HepG2 (cell line): ENCODE results near the gene EGFL8. TPM values are rescaled to one million over a fixed set of nuclear protein-coding genes. Genes with fewer than 3 reads are reported as not detected.

Experiments used
- BRD4 ChIP-seq: sonication (generic); formaldehyde crosslinking; IDR thresholded peaks from 2 replicates; pipeline ENCODE4 v1.4.0; 2020; ENCODE audit warnings: missing genetic modification reagents
- DR1 ChIP-seq: sonication (generic); formaldehyde crosslinking; IDR thresholded peaks from 2 replicates; pipeline ENCODE4 v1.8.0; 2021; ENCODE audit warnings: mild to moderate bottlenecking, missing genetic modification reagents, inconsistent platforms
- KDM4B ChIP-seq: sonication (generic); formaldehyde crosslinking; IDR thresholded peaks from 2 replicates; pipeline ENCODE4 v1.4.0; 2020; ENCODE audit warnings: missing genetic modification reagents
- NFKBIZ ChIP-seq: IDR thresholded peaks from 2 replicates; pipeline ENCODE4 v1.6.1; 2018; ENCODE audit warnings: missing genetic modification reagents, missing compliant biosample characterization
- PAF1 ChIP-seq: IDR thresholded peaks from 2 replicates; pipeline ENCODE4 v1.6.1; 2016; ENCODE audit warnings: missing genetic modification reagents, missing compliant biosample characterization
- PTBP1 ChIP-seq: fragments of 200-400 bp; formaldehyde crosslinking; IDR thresholded peaks from 2 replicates; pipeline ENCODE4 v1.6.1; 2018; ENCODE audit warnings: low read length, low read depth; ENCODE audit not compliant: poor library complexity, severe bottlenecking
- SMAD1 ChIP-seq: sonication (generic); formaldehyde crosslinking; IDR thresholded peaks from 2 replicates; pipeline ENCODE4 v1.4.0; 2020; ENCODE audit warnings: missing genetic modification reagents, low read depth, mild to moderate bottlenecking, borderline replicate concordance
- SOX5 ChIP-seq: IDR thresholded peaks from 2 replicates; pipeline ENCODE4 v1.6.1; 2016; ENCODE audit warnings: borderline replicate concordance
- TOPORS ChIP-seq: sonication (generic); formaldehyde crosslinking; IDR thresholded peaks from 2 replicates; pipeline ENCODE4 v1.8.0; 2023; ENCODE audit warnings: mild to moderate bottlenecking, missing genetic modification reagents
- ZBTB46 ChIP-seq: sonication (generic); formaldehyde crosslinking; IDR thresholded peaks from 2 replicates; pipeline ENCODE4 v1.4.0; 2020; ENCODE audit warnings: mild to moderate bottlenecking, missing genetic modification reagents, borderline replicate concordance
- ZFAT ChIP-seq: sonication (generic); formaldehyde crosslinking; conservative IDR thresholded peaks from 2 replicates; pipeline ENCODE4 v1.8.1; 2023; ENCODE audit warnings: missing genetic modification reagents, inconsistent platforms
- ZFY ChIP-seq: sonication (generic); formaldehyde crosslinking; IDR thresholded peaks from 2 replicates; pipeline ENCODE4 v1.4.0; 2020; ENCODE audit warnings: missing genetic modification reagents
- ZNF280D ChIP-seq: sonication (generic); formaldehyde crosslinking; IDR thresholded peaks from 2 replicates; pipeline ENCODE4 v1.5.1; 2020; ENCODE audit warnings: mild to moderate bottlenecking, missing genetic modification reagents
- ZNF350 ChIP-seq: sonication (generic); formaldehyde crosslinking; IDR thresholded peaks from 2 replicates; pipeline ENCODE4 v1.4.0; 2020; ENCODE audit warnings: mild to moderate bottlenecking, low read depth, missing genetic modification reagents, borderline replicate concordance
- ZNF451 ChIP-seq: sonication (generic); formaldehyde crosslinking; IDR thresholded peaks from 2 replicates; pipeline ENCODE4 v1.5.0; 2020; ENCODE audit warnings: mild to moderate bottlenecking, missing genetic modification reagents
- ZNF598 ChIP-seq: sonication (generic); formaldehyde crosslinking; IDR thresholded peaks from 2 replicates; pipeline ENCODE4 v1.5.1; 2020; ENCODE audit warnings: mild to moderate bottlenecking, missing genetic modification reagents, borderline replicate concordance
- ZSCAN25 ChIP-seq: sonication (generic); formaldehyde crosslinking; IDR thresholded peaks from 2 replicates; pipeline ENCODE4 v1.8.0; 2022; ENCODE audit warnings: mild to moderate bottlenecking, missing genetic modification reagents
- polyA plus RNA-seq, 8 experiments: library from polyadenylated mRNA; depleted of rRNA in 3 of 8; stranded (reverse) in 7 of 8; unstranded in 1 of 8; fragments of >200 nt; fragmentation: Illumina TruSeq in 4 of 8; extraction: Trizol in 4 of 8; gene quantifications; 2 replicates each; pipeline versions ENCODE4 v1.2.1 to v1.2.3, GENCODE V29; 2011 to 2016; ENCODE audit warnings: low read depth in 4 of 8, missing spikeins in 1 of 8, mixed read lengths in 1 of 8; ENCODE audit not compliant: insufficient read depth in 1 of 8
- total RNA-seq, 5 experiments: library from RNA; depleted of rRNA; stranded (reverse); fragments of >200 nt; fragmentation: Illumina TruSeq; extraction: Trizol; gene quantifications; 2 replicates each; pipeline ENCODE4 v1.2.3, GENCODE V29; 2016; ENCODE audit warnings: low read depth in 1 of 5
- TF ChIP-seq, protein P1 (sequence below): sonication (generic); formaldehyde crosslinking; IDR thresholded peaks from 2 replicates; pipeline ENCODE4 v1.8.0; 2022; ENCODE audit warnings: missing genetic modification reagents, low read depth, mild to moderate bottlenecking, borderline replicate concordance
- TF ChIP-seq, protein P2 (sequence below): sonication (generic); formaldehyde crosslinking; IDR thresholded peaks from 2 replicates; pipeline ENCODE4 v1.8.0; 2022; ENCODE audit warnings: mild to moderate bottlenecking, missing genetic modification reagents, borderline replicate concordance
- TF ChIP-seq, protein P3 (sequence below): fragments of 450-650 bp; IDR thresholded peaks from 2 replicates; pipeline ENCODE4 v1.6.1; 2016

The EGFL8 gene
- total and polyA plus RNA-seq, 2 of the 13 experiments (the other 11 are each of a cell fraction or from before 2014, with no cell fraction given): 10.0 to 11.5 TPM

GRCh38 chr6:32178547-32179440, 14.4 kb downstream of the EGFL8 start (continued):
- TF ChIP-seq NFKBIZ (CRISPR knock-in tag) (no peak), TOPORS (no peak), ZSCAN25 (CRISPR knock-in tag) (no peak), ZFAT (CRISPR knock-in tag) (no peak), ZNF451 (no peak), ZNF350 (CRISPR knock-in tag) (peak; percentile 42; the same call in 1 of the 2 replicates), SMAD1 (0 out of 2 replicates have a peak, but pooled peaks have one; percentile 41), KDM4B (CRISPR knock-in tag) (0 out of 2 replicates have a peak, but pooled peaks have one; percentile 32), ZNF280D (CRISPR knock-in tag) (no peak), ZNF598 (no peak; the same call in 1 of the 2 replicates), SOX5 (no peak), PAF1 (no peak), DR1 (CRISPR knock-in tag) (no peak), BRD4 (CRISPR knock-in tag) (peak; percentile 70; the same call in 1 of the 2 replicates), ZFY (CRISPR knock-in tag) (peak; percentile 41; the same call in 1 of the 2 replicates), PTBP1 (no peak), ZBTB46 (CRISPR knock-in tag) (no peak)
- TF ChIP-seq, protein P1, sequence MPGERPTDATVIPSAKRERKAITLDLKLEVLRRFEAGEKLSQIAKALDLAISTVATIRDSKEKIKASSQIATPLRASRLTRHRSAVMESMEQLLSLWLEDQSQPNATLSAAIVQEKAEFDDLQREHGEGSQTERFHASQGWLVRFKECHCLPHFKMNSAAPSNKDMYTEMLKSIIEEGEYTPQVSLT: no peak
- TF ChIP-seq, protein P2, sequence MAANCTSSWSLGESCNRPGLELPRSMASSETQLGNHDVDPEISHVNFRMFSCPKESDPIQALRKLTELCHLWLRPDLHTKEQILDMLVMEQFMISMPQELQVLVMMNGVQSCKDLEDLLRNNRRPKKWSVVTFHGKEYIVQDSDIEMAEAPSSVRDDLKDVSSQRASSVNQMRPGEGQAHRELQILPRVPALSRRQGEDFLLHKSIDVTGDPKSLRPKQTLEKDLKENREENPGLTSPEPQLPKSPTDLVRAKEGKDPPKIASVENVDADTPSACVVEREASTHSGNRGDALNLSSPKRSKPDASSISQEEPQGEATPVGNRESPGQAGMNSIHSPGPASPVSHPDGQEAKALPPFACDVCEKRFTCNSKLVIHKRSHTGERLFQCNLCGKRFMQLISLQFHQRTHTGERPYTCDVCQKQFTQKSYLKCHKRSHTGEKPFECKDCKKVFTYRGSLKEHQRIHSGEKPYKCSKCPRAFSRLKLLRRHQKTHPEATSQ (CRISPR knock-in tag): 0 out of 2 replicates have a peak, but pooled peaks have one; percentile 44
- TF ChIP-seq, protein P3, sequence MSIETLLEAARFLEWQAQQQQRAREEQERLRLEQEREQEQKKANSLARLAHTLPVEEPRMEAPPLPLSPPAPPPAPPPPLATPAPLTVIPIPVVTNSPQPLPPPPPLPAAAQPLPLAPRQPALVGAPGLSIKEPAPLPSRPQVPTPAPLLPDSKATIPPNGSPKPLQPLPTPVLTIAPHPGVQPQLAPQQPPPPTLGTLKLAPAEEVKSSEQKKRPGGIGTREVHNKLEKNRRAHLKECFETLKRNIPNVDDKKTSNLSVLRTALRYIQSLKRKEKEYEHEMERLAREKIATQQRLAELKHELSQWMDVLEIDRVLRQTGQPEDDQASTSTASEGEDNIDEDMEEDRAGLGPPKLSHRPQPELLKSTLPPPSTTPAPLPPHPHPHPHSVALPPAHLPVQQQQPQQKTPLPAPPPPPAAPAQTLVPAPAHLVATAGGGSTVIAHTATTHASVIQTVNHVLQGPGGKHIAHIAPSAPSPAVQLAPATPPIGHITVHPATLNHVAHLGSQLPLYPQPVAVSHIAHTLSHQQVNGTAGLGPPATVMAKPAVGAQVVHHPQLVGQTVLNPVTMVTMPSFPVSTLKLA: no peak
